Keratinocyte (primary cell): ENCODE data around the gene PSAP. TPM values are rescaled to one million over a fixed set of nuclear protein-coding genes. Genes with fewer than 3 reads are reported as not detected.

Experiments
- DNase-seq: peaks from one replicate; pipeline ENCODE4 v3.0.0-alpha.2; 2011; ENCODE audit warnings: low read depth, missing footprints, low spot score
- FAIRE-seq: peaks from 2 replicates; lab custom pipeline; 2011; peaks lifted over from hg19 to GRCh38; lab: Jason Lieb, UNC
- H2AFZ ChIP-seq: 2 replicates; pipeline ENCODE4 v1.6.0; 2012; ENCODE audit warnings: low read length, control low read depth, inconsistent platforms; ENCODE audit not compliant: control insufficient read depth
- H3K27ac ChIP-seq: 2 replicates; pipeline ENCODE4 v1.5.1; 2011; ENCODE audit warnings: low read length; ENCODE audit not compliant: control insufficient read depth, insufficient read depth
- H3K27me3 ChIP-seq: 3 replicates; pipeline ENCODE4 v1.6.0; 2011; ENCODE audit warnings: low read length; ENCODE audit not compliant: control insufficient read depth, insufficient read depth; ENCODE audit errors: extremely low read depth
- H3K36me3 ChIP-seq, 2 experiments: 2 replicates in 1 of 2; 3 replicates in 1 of 2; pipeline ENCODE4 v1.5.1; 2011; ENCODE audit warnings: low read length in 2 of 2, mild to moderate bottlenecking in 1 of 2; ENCODE audit not compliant: control insufficient read depth in 2 of 2, insufficient read depth in 2 of 2; ENCODE audit errors: extremely low read depth in 1 of 2
- H3K4me1 ChIP-seq: 3 replicates; pipeline ENCODE4 v1.5.1; 2011; ENCODE audit warnings: low read length; ENCODE audit not compliant: control insufficient read depth, insufficient read depth; ENCODE audit errors: extremely low read depth
- H3K4me2 ChIP-seq: 3 replicates; pipeline ENCODE4 v1.6.0; 2011; ENCODE audit warnings: low read depth, low read length; ENCODE audit not compliant: control insufficient read depth, insufficient read depth; ENCODE audit errors: extremely low read depth
- H3K4me3 ChIP-seq, 3 experiments: fragments of 200-600 bp in 1 of 3; sonication (generic) in 1 of 3; 2 replicates in 2 of 3; 3 replicates in 1 of 3; pipeline ENCODE4 v1.5.1; 2011 to 2016; ENCODE audit warnings: low read length in 3 of 3, mild to moderate bottlenecking in 3 of 3, control low read depth in 2 of 3, inconsistent platforms in 1 of 3, low read depth in 1 of 3, mixed read lengths in 1 of 3, mixed run types in 1 of 3, moderate library complexity in 1 of 3; ENCODE audit not compliant: control insufficient read depth in 2 of 3, insufficient read depth in 2 of 3; ENCODE audit errors: extremely low read depth in 1 of 3
- H3K79me2 ChIP-seq: 2 replicates; pipeline ENCODE4 v1.6.0; 2012; ENCODE audit warnings: low read length; ENCODE audit not compliant: control insufficient read depth, insufficient read depth
- H3K9ac ChIP-seq: 3 replicates; pipeline ENCODE4 v1.6.0; 2011; ENCODE audit warnings: low read length; ENCODE audit not compliant: control insufficient read depth, insufficient read depth; ENCODE audit errors: extremely low read depth
- H3K9me1 ChIP-seq: 3 replicates; pipeline ENCODE4 v1.6.0; 2011; ENCODE audit warnings: low read length; ENCODE audit not compliant: control insufficient read depth, insufficient read depth; ENCODE audit errors: extremely low read depth
- H3K9me3 ChIP-seq: 2 replicates; pipeline ENCODE4 v1.5.1; 2012; ENCODE audit warnings: low read depth, low read length; ENCODE audit not compliant: control insufficient read depth
- H4K20me1 ChIP-seq: 3 replicates; pipeline ENCODE4 v1.6.0; 2011; ENCODE audit warnings: low read length; ENCODE audit not compliant: control insufficient read depth, insufficient read depth; ENCODE audit errors: extremely low read depth
- CTCF ChIP-seq, 3 experiments: IDR thresholded peaks in 1 of 3; conservative IDR thresholded peaks in 1 of 3; optimal IDR thresholded peaks in 1 of 3; 2 replicates in 2 of 3; 3 replicates in 1 of 3; pipeline versions ENCODE3 to v1.5.1; 2011; ENCODE audit warnings: low read length in 3 of 3, mild to moderate bottlenecking in 3 of 3, moderate library complexity in 2 of 3, control low read depth in 1 of 3, inconsistent platforms in 1 of 3; ENCODE audit not compliant: insufficient read depth in 2 of 3; ENCODE audit errors: extremely low read depth in 1 of 3
- EZH2 ChIP-seq: IDR thresholded peaks from one replicate; pipeline ENCODE4 v1.6.1; 2012; ENCODE audit warnings: inconsistent platforms, mild to moderate bottlenecking, low read length, moderate library complexity
- dilution Hi-C: fragments of 300-500 bp; cut with MboI; formaldehyde crosslinking; loops from one replicate; pipeline ENCODE4 v1.7.0; 2020; ENCODE audit warnings: low sequenced_read_pairs; ENCODE audit not compliant: extremely low pct_ligation_motif_present
- polyA plus RNA-seq, 5 experiments: library from polyadenylated mRNA; depleted of rRNA in 3 of 5; stranded (reverse) in 3 of 5; stranded (forward) in 1 of 5; unstranded in 1 of 5; fragments of >200 nt; gene quantifications; 1 replicate in 1 of 5; 2 replicates in 3 of 5; 3 replicates in 1 of 5; pipeline versions ENCODE4 v1.2.1 to v1.2.3, GENCODE V29; 2011 to 2012; ENCODE audit warnings: missing spikeins in 2 of 5, low read depth in 1 of 5, low replicate concordance in 1 of 5

The PSAP gene
- polyA plus RNA-seq, 1 donor (not counting 4 experiments of a cell fraction or from before 2014, with no cell fraction given) = 1,075 TPM

- peaks cover 59% of the 10 kb centered on the region for H3K79me2 ChIP-seq
- peaks cover 29% of the 10 kb centered on the region for H3K4me1 ChIP-seq
- H3K36me3 ChIP-seq = peaks cover 34 to 53% of the 10 kb centered on the region in 2 experiments
- peaks cover 7% of the 10 kb centered on the region for H4K20me1 ChIP-seq
- H3K9me3 ChIP-seq = no peaks in the 10 kb centered on the region
- no peak for TF ChIP-seq CTCF (optimal IDR thresholded peaks at IDR 0.05 in 1 of 3, IDR thresholded peaks at IDR 0.05 in 1 of 3, conservative IDR thresholded peaks at IDR 0.05 in 1 of 3; ENCODE audit: extremely low read depth in 1 of 3, insufficient read depth in 2 of 3, low read length in 3 of 3)
- no peak for TF ChIP-seq EZH2
- H3K9ac ChIP-seq = no peak overlapping the region
- no peak overlapping the region for H3K4me3 ChIP-seq
- dilution Hi-C loops = no loop called here
- no peak overlapping the region for H3K27ac ChIP-seq
- no peak overlapping the region for H3K4me2 ChIP-seq
- no peaks in the 10 kb centered on the region for H3K27me3 ChIP-seq
- DNase-seq (no peak), FAIRE-seq (no peak)
- H3K9me1 ChIP-seq = peaks cover 4% of the 10 kb centered on the region
- no peak overlapping the region for H2AFZ ChIP-seq
These were observed 18.1 kb downstream of the PSAP start for GRCh38 chr10:71832967-71833366.

- TF ChIP-seq CTCF (optimal IDR thresholded peaks at IDR 0.05 in 1 of 3, IDR thresholded peaks at IDR 0.05 in 1 of 3, conservative IDR thresholded peaks at IDR 0.05 in 1 of 3; ENCODE audit: extremely low read depth in 1 of 3, insufficient read depth in 2 of 3, low read length in 3 of 3) = peak in 2 of 3 experiments; percentile 47 to 49
- TF ChIP-seq EZH2 = no peak
- peaks cover 7% of the 10 kb centered on the region for H4K20me1 ChIP-seq
These were observed 19.2 kb downstream of the PSAP start for GRCh38 chr10:71831646-71832552.

More at GRCh38 chr10:71831646-71832552, 19.2 kb downstream of the PSAP start:
- H3K27ac ChIP-seq = peak overlapping the region; percentile 32
- H3K4me3 ChIP-seq = no peak overlapping the region
- H3K36me3 ChIP-seq = peaks cover 39 to 57% of the 10 kb centered on the region in 2 experiments
- no peaks in the 10 kb centered on the region for H3K27me3 ChIP-seq
- peaks cover 19% of the 10 kb centered on the region for H3K4me1 ChIP-seq
- no peak overlapping the region for H3K4me2 ChIP-seq
- no peak overlapping the region for H3K9ac ChIP-seq
- peaks cover 48% of the 10 kb centered on the region for H3K79me2 ChIP-seq
- dilution Hi-C loops = no loop called here
- H3K9me3 ChIP-seq = no peaks in the 10 kb centered on the region
- no peak for DNase-seq
- FAIRE-seq = peak; percentile 74
- peaks cover 2% of the 10 kb centered on the region for H3K9me1 ChIP-seq
- H2AFZ ChIP-seq = no peak overlapping the region
